HFF-Myc (cell line): ENCODE results near the gene PPM1F.
A peak's percentile ranks its signal among the peaks of the same experiment; 100 is the strongest.

ENCODE experiments used
- DNase-seq: peaks from one replicate; pipeline ENCODE4 v3.0.0-alpha.2; 2011; ENCODE audit warnings: low read depth; ENCODE audit errors: extremely low read depth
- H3K4me3 ChIP-seq: replicated peaks from 2 replicates; pipeline ENCODE4 v1.5.1; 2011; ENCODE audit warnings: low read depth, mild to moderate bottlenecking, control low read depth, low read length
- TF ChIP-seq, protein P1 (sequence below): IDR thresholded peaks from 2 replicates; pipeline ENCODE4 v1.5.1; 2012; ENCODE audit warnings: mild to moderate bottlenecking, low read depth, low read length, control low read depth; ENCODE audit errors: missing control alignments

PPM1F gene

DNA sequence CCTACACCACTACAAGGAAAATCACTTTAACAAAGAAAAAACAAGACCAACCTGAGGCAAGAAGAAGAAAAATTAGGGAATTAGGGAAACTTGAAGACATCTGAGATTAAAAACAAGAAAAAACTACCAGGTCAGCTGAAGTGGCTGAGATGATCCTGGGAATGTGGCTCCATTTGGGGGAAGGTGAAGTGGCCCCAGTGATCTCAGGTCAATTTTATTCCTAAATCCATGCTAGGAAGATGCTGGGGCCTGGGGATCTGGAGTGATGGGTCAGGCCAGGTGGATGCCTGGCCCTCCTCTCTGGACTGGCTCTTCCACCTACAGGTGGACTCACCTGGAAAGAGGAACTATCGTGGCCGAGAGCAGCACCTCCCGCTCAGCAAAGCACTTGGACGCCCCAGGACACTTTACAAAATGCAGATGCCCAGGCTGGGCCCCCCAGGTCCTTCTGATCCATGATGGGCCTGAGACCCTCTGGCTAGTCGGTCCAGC lies 23.3 kb upstream of the PPM1F start:
- DNase-seq, result no peak
- TF ChIP-seq, protein P1, sequence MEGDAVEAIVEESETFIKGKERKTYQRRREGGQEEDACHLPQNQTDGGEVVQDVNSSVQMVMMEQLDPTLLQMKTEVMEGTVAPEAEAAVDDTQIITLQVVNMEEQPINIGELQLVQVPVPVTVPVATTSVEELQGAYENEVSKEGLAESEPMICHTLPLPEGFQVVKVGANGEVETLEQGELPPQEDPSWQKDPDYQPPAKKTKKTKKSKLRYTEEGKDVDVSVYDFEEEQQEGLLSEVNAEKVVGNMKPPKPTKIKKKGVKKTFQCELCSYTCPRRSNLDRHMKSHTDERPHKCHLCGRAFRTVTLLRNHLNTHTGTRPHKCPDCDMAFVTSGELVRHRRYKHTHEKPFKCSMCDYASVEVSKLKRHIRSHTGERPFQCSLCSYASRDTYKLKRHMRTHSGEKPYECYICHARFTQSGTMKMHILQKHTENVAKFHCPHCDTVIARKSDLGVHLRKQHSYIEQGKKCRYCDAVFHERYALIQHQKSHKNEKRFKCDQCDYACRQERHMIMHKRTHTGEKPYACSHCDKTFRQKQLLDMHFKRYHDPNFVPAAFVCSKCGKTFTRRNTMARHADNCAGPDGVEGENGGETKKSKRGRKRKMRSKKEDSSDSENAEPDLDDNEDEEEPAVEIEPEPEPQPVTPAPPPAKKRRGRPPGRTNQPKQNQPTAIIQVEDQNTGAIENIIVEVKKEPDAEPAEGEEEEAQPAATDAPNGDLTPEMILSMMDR, result no peak
- no peak overlapping the region for H3K4me3 ChIP-seq

DNA sequence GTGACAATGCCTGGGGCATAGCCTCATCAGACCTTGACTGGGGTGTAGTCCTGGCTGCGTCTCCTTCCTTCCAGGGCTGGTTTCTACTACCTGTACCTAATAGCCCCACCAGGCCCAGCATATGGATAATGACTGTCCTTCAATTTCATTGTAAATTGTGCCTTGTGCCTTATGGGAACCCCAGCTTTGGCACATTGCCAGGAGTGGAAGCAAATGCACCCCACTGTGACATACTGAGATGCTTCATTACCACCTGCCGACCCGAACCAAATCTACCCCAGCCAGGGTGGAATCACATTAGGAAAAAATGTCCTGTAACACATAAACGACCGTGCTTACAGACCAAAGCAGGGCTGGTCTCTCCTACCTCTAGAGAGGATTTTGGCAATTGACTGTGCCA lies 22.6 kb upstream of the PPM1F start:
- H3K4me3 ChIP-seq, result no peak overlapping the region
- TF ChIP-seq, protein P1, result no peak
- no peak for DNase-seq

DNA sequence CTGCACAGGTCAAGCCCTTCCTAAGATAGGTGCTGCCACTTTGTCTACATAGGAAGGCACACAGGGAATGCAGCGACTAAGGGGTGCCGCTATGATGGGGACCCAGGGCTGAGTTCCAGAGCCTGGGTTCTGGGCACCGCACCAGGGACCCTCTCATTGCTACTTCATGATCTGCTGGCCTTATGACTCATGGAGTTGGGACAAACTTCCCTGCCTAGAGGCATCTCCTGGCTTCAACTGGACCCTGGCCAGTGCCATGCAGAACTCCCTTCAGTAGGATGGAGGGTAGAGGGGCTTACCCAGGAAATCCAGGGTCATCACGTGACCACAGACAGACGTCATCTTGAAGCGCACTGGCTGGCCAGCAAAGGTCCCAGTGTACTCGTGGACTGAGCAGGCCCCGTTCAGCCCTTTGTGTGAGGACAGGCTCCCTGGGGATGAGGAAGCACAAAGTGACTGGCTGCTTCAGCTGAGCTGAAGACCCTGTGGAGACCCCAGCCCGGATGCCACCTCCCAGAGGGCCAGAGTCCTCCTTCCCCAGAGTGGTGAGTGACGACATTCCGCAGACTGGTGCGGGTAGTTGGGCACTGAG lies 21.5 kb upstream of the PPM1F start:
- TF ChIP-seq, protein P1, result no peak
- H3K4me3 ChIP-seq, result no peak overlapping the region
- no peak for DNase-seq

DNA sequence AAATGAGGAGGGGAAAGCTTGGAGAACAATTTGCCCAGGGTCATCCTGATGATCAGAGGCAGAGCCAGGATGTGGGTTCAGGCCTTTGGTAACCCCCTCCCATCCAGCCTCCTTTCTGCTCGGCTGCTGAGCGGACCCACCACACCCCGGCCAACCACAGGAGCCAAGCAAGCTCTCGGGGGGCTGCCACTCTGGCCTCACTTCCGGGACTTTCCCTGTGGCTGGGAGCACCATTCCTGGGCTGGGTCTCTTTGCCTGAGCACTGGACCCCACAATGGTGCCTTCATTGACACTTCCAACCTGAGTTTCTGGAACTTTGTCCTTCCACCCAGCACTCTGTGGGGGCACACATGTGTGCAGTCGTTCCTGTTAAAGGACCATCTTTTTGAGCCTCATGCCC lies 20.2 kb upstream of the PPM1F start:
- TF ChIP-seq, protein P1, result no peak
- H3K4me3 ChIP-seq, result no peak overlapping the region
- no peak for DNase-seq

- DNase-seq, result no peak
- TF ChIP-seq, protein P1, result peak; percentile 89
- no peak overlapping the region for H3K4me3 ChIP-seq
Observed at GRCh38 chr22:21972293-21972779, 19.7 kb upstream of the PPM1F start.

GRCh38 chr22:21971858-21972275 lies 19.2 kb upstream of the PPM1F start:
- DNase-seq, result no peak
- no peak overlapping the region for H3K4me3 ChIP-seq
- TF ChIP-seq, protein P1, result no peak
